HepG2 (cell line): ENCODE measurements around the gene KCNT2. TPM values are rescaled to one million over a fixed set of nuclear protein-coding genes. Genes with fewer than 3 reads are reported as not detected.

Experiments used
- DPF2 ChIP-seq: sonication (generic); formaldehyde crosslinking; IDR thresholded peaks from 2 replicates; pipeline ENCODE4 v1.4.0; 2020; ENCODE audit warnings: mild to moderate bottlenecking, low read depth, missing genetic modification reagents, borderline replicate concordance
- FOXK1 ChIP-seq: sonication (generic); formaldehyde crosslinking; IDR thresholded peaks from 2 replicates; pipeline ENCODE4 v1.4.0; 2020; ENCODE audit warnings: low read depth, missing genetic modification reagents, borderline replicate concordance
- GFI1 ChIP-seq: sonication (generic); formaldehyde crosslinking; IDR thresholded peaks from 2 replicates; pipeline ENCODE4 v1.5.0; 2020; ENCODE audit warnings: missing genetic modification reagents, mild to moderate bottlenecking, borderline replicate concordance
- JARID2 ChIP-seq: sonication (generic); formaldehyde crosslinking; IDR thresholded peaks from 2 replicates; pipeline ENCODE4 v1.8.1; 2023; ENCODE audit warnings: missing genetic modification reagents, inconsistent platforms; ENCODE audit not compliant: insufficient replicate concordance
- MEIS1 ChIP-seq: sonication (generic); formaldehyde crosslinking; IDR thresholded peaks from 2 replicates; pipeline ENCODE4 v1.9.0; 2021; ENCODE audit warnings: mild to moderate bottlenecking, missing genetic modification reagents, moderate library complexity, borderline replicate concordance
- NCOA2 ChIP-seq: sonication (generic); formaldehyde crosslinking; IDR thresholded peaks from 2 replicates; pipeline ENCODE4 v1.8.0; 2022; ENCODE audit warnings: inconsistent platforms
- NFKBIZ ChIP-seq: IDR thresholded peaks from 2 replicates; pipeline ENCODE4 v1.6.1; 2018; ENCODE audit warnings: missing genetic modification reagents, missing compliant biosample characterization
- PPARG ChIP-seq: conservative IDR thresholded peaks from 2 replicates; pipeline ENCODE4 v1.6.1; 2016; ENCODE audit warnings: missing biosample characterization, missing genetic modification reagents
- RARA ChIP-seq: IDR thresholded peaks from 2 replicates; pipeline ENCODE4 v1.6.1; 2016; ENCODE audit warnings: missing genetic modification reagents, missing compliant biosample characterization
- RELA ChIP-seq: sonication (generic); formaldehyde crosslinking; IDR thresholded peaks from 2 replicates; pipeline ENCODE4 v1.4.0; 2020; ENCODE audit warnings: missing genetic modification reagents
- SMAD3 ChIP-seq: sonication (generic); formaldehyde crosslinking; IDR thresholded peaks from 2 replicates; pipeline ENCODE4 v1.4.0; 2020; ENCODE audit warnings: missing genetic modification reagents
- SRY ChIP-seq: sonication (generic); formaldehyde crosslinking; IDR thresholded peaks from 2 replicates; pipeline ENCODE4 v1.8.0; 2022; ENCODE audit warnings: mild to moderate bottlenecking, missing genetic modification reagents
- YEATS2 ChIP-seq: sonication (generic); formaldehyde crosslinking; IDR thresholded peaks from 2 replicates; pipeline ENCODE4 v1.4.0; 2020; ENCODE audit warnings: missing genetic modification reagents, borderline replicate concordance
- ZNF274 ChIP-seq: sonication (generic); formaldehyde crosslinking; IDR thresholded peaks from 2 replicates; pipeline ENCODE4 v1.5.1; 2020; ENCODE audit warnings: mild to moderate bottlenecking, missing genetic modification reagents
- ZNF615 ChIP-seq: sonication (generic); formaldehyde crosslinking; IDR thresholded peaks from 2 replicates; pipeline ENCODE4 v1.5.0; 2020; ENCODE audit warnings: mild to moderate bottlenecking, missing genetic modification reagents, borderline replicate concordance
- ZNF652 ChIP-seq: IDR thresholded peaks from 2 replicates; pipeline ENCODE4 v1.6.1; 2016; ENCODE audit warnings: low read depth, borderline replicate concordance
- ZNF660 ChIP-seq: sonication (generic); formaldehyde crosslinking; IDR thresholded peaks from 2 replicates; pipeline ENCODE4 v1.5.1; 2020; ENCODE audit warnings: mild to moderate bottlenecking, low read depth, missing genetic modification reagents, borderline replicate concordance
- ZNF672 ChIP-seq: sonication (generic); formaldehyde crosslinking; IDR thresholded peaks from 2 replicates; pipeline ENCODE4 v1.8.1; 2022; ENCODE audit warnings: missing genetic modification reagents
- ZNF703 ChIP-seq: sonication (generic); formaldehyde crosslinking; IDR thresholded peaks from 2 replicates; pipeline ENCODE4 v1.5.1; 2020; ENCODE audit warnings: missing genetic modification reagents, mild to moderate bottlenecking, moderate library complexity, borderline replicate concordance
- ZNF766 ChIP-seq: sonication (generic); formaldehyde crosslinking; IDR thresholded peaks from 2 replicates; pipeline ENCODE4 v1.5.0; 2020; ENCODE audit warnings: missing genetic modification reagents, borderline replicate concordance
- ZSCAN20 ChIP-seq: sonication (generic); formaldehyde crosslinking; IDR thresholded peaks from 2 replicates; pipeline ENCODE4 v1.4.0; 2020; ENCODE audit warnings: missing genetic modification reagents, mild to moderate bottlenecking, borderline replicate concordance
- ZSCAN9 ChIP-seq: IDR thresholded peaks from 2 replicates; pipeline ENCODE4 v1.6.1; 2016; ENCODE audit warnings: borderline replicate concordance
- polyA plus RNA-seq, 8 experiments: library from polyadenylated mRNA; depleted of rRNA in 3 of 8; stranded (reverse) in 7 of 8; unstranded in 1 of 8; fragments of >200 nt; fragmentation: Illumina TruSeq in 4 of 8; extraction: Trizol in 4 of 8; gene quantifications; 2 replicates each; pipeline versions ENCODE4 v1.2.1 to v1.2.3, GENCODE V29; 2011 to 2016; ENCODE audit warnings: low read depth in 4 of 8, missing spikeins in 1 of 8, mixed read lengths in 1 of 8; ENCODE audit not compliant: insufficient read depth in 1 of 8
- total RNA-seq, 5 experiments: library from RNA; depleted of rRNA; stranded (reverse); fragments of >200 nt; fragmentation: Illumina TruSeq; extraction: Trizol; gene quantifications; 2 replicates each; pipeline ENCODE4 v1.2.3, GENCODE V29; 2016; ENCODE audit warnings: low read depth in 1 of 5
- TF ChIP-seq, protein P1 (sequence below): sonication (generic); formaldehyde crosslinking; conservative IDR thresholded peaks from 2 replicates; pipeline ENCODE4 v1.8.0; 2022; ENCODE audit warnings: mild to moderate bottlenecking, moderate library complexity, missing genetic modification reagents
- TF ChIP-seq, protein P2 (sequence below): sonication (generic); formaldehyde crosslinking; conservative IDR thresholded peaks from 2 replicates; pipeline ENCODE4 v1.4.0; 2020; ENCODE audit warnings: missing genetic modification reagents
- TF ChIP-seq, protein P3 (sequence below): sonication (generic); formaldehyde crosslinking; IDR thresholded peaks from 2 replicates; pipeline ENCODE4 v1.8.1; 2022; ENCODE audit warnings: low read depth, mild to moderate bottlenecking, missing genetic modification reagents
- TF ChIP-seq, protein P4 (sequence below): sonication (generic); formaldehyde crosslinking; IDR thresholded peaks from 2 replicates; pipeline ENCODE4 v1.5.0; 2020; ENCODE audit warnings: missing genetic modification reagents

Gene KCNT2
- total and polyA plus RNA-seq, 2 of the 13 experiments (the other 11 are each of a cell fraction or from before 2014, with no cell fraction given) = not detected

DNA sequence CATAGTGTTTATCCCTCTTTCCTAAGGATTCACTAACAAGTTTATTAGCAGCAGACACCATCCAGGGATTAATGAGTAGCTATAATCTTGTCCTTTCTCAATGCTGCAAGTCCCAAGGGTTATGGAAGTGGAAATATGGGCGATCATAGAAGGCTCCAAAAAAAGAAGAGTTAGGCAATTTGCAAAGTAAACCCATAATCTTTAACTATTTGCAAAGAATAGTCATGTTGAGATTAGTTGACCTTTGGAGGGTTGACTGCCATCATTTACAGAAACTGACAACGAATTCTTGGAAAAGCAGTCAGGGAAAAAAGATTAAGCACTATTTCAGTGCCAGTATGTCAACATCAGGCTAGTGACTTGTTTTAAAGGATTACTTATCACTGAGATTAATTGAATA lies 169.9 kb downstream of the KCNT2 start (continued):
- TF ChIP-seq, protein P1, sequence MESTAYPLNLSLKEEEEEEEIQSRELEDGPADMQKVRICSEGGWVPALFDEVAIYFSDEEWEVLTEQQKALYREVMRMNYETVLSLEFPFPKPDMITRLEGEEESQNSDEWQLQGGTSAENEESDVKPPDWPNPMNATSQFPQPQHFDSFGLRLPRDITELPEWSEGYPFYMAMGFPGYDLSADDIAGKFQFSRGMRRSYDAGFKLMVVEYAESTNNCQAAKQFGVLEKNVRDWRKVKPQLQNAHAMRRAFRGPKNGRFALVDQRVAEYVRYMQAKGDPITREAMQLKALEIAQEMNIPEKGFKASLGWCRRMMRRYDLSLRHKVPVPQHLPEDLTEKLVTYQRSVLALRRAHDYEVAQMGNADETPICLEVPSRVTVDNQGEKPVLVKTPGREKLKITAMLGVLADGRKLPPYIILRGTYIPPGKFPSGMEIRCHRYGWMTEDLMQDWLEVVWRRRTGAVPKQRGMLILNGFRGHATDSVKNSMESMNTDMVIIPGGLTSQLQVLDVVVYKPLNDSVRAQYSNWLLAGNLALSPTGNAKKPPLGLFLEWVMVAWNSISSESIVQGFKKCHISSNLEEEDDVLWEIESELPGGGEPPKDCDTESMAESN (CRISPR knock-in tag) = no peak
- TF ChIP-seq PPARG (CRISPR knock-in tag) (peak; percentile 83; the same call in 1 of the 2 replicates), SMAD3 (CRISPR knock-in tag) (peak; percentile 81), ZNF703 (no peak), NFKBIZ (CRISPR knock-in tag) (peak; percentile 100), RELA (CRISPR knock-in tag) (peak; percentile 99), FOXK1 (CRISPR knock-in tag) (peak; percentile 48; the same call in 1 of the 2 replicates), RARA (CRISPR knock-in tag) (peak; percentile 87), ZSCAN20 (CRISPR knock-in tag) (no peak), ZNF660 (no peak), GFI1 (peak; percentile 92), NCOA2 (CRISPR knock-in tag) (peak; percentile 99), JARID2 (CRISPR knock-in tag) (no peak), MEIS1 (CRISPR knock-in tag) (0 out of 2 replicates have a peak, but pooled peaks have one; percentile 42), DPF2 (peak; percentile 57; the same call in 1 of the 2 replicates), ZNF672 (CRISPR knock-in tag) (no peak), ZNF615 (CRISPR knock-in tag) (peak; percentile 24; the same call in 1 of the 2 replicates), ZSCAN9 (CRISPR knock-in tag) (peak; percentile 41; the same call in 1 of the 2 replicates), ZNF274 (CRISPR knock-in tag) (no peak), SRY (CRISPR knock-in tag) (no peak), YEATS2 (CRISPR knock-in tag) (peak; percentile 26; the same call in 1 of the 2 replicates), ZNF766 (no peak), ZNF652 (CRISPR knock-in tag) (peak; percentile 98)
- TF ChIP-seq, protein P2, sequence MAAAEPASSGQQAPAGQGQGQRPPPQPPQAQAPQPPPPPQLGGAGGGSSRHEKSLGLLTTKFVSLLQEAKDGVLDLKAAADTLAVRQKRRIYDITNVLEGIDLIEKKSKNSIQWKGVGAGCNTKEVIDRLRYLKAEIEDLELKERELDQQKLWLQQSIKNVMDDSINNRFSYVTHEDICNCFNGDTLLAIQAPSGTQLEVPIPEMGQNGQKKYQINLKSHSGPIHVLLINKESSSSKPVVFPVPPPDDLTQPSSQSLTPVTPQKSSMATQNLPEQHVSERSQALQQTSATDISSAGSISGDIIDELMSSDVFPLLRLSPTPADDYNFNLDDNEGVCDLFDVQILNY (CRISPR knock-in tag) = no peak
- TF ChIP-seq, protein P3, sequence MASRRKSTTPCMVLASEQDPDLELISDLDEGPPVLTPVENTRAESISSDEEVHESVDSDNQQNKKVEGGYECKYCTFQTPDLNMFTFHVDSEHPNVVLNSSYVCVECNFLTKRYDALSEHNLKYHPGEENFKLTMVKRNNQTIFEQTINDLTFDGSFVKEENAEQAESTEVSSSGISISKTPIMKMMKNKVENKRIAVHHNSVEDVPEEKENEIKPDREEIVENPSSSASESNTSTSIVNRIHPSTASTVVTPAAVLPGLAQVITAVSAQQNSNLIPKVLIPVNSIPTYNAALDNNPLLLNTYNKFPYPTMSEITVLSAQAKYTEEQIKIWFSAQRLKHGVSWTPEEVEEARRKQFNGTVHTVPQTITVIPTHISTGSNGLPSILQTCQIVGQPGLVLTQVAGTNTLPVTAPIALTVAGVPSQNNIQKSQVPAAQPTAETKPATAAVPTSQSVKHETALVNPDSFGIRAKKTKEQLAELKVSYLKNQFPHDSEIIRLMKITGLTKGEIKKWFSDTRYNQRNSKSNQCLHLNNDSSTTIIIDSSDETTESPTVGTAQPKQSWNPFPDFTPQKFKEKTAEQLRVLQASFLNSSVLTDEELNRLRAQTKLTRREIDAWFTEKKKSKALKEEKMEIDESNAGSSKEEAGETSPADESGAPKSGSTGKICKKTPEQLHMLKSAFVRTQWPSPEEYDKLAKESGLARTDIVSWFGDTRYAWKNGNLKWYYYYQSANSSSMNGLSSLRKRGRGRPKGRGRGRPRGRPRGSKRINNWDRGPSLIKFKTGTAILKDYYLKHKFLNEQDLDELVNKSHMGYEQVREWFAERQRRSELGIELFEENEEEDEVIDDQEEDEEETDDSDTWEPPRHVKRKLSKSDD (CRISPR knock-in tag) = no peak
- TF ChIP-seq, protein P4, sequence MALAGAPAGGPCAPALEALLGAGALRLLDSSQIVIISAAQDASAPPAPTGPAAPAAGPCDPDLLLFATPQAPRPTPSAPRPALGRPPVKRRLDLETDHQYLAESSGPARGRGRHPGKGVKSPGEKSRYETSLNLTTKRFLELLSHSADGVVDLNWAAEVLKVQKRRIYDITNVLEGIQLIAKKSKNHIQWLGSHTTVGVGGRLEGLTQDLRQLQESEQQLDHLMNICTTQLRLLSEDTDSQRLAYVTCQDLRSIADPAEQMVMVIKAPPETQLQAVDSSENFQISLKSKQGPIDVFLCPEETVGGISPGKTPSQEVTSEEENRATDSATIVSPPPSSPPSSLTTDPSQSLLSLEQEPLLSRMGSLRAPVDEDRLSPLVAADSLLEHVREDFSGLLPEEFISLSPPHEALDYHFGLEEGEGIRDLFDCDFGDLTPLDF (CRISPR knock-in tag) = no peak
